GM13976 (cell line): Measurements from ENCODE around the gene LPP.

Experiments used
- DNase-seq: peaks from one replicate; pipeline ENCODE4 v3.0.0; 2012; ENCODE audit warnings: low spot score
- in situ Hi-C: fragments of 300-500 bp; cut with MboI; formaldehyde crosslinking; loops from one replicate; pipeline ENCODE4 v1.12.0; 2022; ENCODE audit warnings: low sequenced_read_pairs, mixed read lengths, inconsistent platforms; ENCODE audit not compliant: unreplicated experiment
- TF ChIP-seq, protein P1 (sequence below): IDR thresholded peaks from 2 replicates; pipeline ENCODE4 v1.5.1; 2012; ENCODE audit warnings: borderline replicate concordance, mild to moderate bottlenecking; ENCODE audit not compliant: insufficient read depth; ENCODE audit errors: extremely low read depth, missing control alignments, control extremely low read depth

Gene LPP

DNA sequence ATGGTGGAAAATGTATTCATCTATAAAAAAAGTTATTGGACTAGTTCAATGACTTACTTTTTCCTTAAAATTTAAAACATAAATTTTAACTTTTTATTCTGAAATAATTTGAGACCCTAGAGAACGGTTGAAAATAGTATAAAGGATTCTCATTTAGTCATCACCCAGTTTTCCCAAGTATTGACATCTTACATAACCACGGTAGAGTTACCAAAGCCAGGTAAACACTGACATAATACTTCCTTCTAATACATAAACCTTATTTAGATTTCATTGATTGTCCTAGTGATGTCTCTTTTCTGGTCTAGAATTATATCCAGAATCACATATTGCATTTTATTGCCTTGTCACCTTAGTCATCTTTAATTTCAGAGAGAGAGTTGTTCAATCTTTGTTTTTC lies 319.1 kb downstream of the LPP start:
- DNase-seq = no peak
- TF ChIP-seq, protein P1, sequence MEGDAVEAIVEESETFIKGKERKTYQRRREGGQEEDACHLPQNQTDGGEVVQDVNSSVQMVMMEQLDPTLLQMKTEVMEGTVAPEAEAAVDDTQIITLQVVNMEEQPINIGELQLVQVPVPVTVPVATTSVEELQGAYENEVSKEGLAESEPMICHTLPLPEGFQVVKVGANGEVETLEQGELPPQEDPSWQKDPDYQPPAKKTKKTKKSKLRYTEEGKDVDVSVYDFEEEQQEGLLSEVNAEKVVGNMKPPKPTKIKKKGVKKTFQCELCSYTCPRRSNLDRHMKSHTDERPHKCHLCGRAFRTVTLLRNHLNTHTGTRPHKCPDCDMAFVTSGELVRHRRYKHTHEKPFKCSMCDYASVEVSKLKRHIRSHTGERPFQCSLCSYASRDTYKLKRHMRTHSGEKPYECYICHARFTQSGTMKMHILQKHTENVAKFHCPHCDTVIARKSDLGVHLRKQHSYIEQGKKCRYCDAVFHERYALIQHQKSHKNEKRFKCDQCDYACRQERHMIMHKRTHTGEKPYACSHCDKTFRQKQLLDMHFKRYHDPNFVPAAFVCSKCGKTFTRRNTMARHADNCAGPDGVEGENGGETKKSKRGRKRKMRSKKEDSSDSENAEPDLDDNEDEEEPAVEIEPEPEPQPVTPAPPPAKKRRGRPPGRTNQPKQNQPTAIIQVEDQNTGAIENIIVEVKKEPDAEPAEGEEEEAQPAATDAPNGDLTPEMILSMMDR = no peak
- in situ Hi-C loops = no loop called here

DNA sequence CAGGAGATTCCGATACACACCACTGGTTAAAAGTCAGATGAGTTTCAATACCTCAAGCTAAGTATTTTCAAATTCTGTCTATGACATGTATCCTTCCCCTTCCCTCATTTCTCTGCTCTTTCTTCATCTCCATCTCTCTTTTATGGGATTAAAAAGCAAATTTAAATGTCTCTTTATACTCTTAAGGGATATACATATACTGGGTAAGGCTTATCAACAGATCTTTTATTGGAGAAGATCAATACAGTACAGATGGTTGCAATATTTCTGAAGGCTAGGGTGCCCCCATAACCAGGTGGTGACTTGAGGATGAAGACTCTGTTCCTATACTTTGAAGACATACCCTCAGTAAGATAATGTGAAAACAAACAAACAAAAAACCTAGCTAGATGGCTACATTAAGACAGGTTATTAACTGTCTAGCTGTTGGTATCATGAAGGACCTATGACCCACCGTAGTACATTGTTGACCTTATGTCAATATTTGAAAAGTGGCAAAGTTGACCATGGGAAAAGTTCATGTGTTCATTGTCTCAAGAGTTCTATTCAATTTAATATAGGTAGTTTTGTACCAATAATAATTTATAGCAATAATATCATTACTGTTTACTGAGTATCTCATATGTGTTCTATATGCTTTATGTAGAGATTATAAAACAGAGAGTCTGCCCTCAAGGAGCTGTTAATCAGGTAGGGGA lies 319.8 kb downstream of the LPP start:
- TF ChIP-seq, protein P1 = no peak
- in situ Hi-C loops = no loop called here
- no peak for DNase-seq

DNA sequence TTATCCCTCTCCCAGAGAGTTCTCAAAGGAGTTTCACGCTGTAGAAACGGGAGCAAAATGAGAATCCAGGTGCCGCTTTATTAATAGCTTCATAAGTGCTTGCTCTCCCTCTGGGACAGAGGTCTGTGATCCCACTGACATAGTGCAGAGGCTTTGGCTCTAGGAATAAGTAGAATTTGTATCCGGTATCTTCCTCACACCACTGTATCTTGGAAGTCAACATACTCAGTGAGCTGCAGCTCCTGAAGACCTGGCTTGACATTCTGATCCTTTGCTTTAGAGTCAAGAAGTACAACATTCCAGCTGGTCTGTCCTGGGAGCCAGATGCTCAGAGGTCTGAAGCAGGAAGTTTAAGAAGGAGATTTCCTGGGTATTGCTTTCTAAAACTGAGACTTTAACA lies 323.0 kb downstream of the LPP start:
- in situ Hi-C loops = no loop called here
- TF ChIP-seq, protein P1 = no peak
- DNase-seq = no peak

DNA sequence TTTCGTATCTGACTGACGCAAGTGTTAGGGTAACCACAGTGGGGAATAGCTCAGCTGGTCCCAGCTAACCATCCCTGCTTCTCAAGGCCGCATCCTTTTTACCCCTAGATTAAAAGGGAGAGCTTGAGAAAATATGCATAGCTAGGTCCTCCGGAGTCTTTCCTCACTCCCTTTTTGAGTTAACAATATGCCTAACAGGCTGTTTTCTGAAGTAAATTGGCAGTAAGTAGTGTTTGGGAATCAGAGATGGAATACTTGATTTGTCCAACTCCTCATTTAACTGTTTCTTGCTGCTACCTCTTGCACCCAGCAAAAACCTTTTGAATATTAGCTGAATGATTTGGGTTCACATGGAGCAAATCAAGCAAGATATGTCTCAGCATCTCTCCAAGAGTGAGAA lies 326.1 kb downstream of the LPP start:
- TF ChIP-seq, protein P1 = no peak
- in situ Hi-C loops = no loop called here
- no peak for DNase-seq

DNA sequence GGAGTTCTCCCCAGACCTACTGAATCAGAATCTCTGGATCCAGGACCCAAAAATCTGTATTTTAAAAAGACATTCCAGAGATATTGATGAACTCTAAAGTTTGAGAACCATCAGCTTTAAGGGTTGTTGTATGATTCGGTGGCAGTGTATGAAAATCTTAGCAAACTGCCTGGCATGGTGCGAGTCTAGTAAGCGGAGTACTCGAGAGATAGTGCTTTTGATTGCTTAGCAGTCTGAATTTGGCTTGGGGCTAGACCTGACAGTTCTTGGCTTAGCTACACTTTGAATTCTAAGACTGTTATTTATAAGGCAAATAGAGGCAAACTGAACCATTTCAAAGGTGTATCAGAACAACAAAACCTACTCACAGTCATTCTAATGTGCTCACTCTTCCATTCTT lies 329.0 kb downstream of the LPP start:
- no peak for DNase-seq
- TF ChIP-seq, protein P1 = peak; percentile 3
- in situ Hi-C loops = no loop called here

DNA sequence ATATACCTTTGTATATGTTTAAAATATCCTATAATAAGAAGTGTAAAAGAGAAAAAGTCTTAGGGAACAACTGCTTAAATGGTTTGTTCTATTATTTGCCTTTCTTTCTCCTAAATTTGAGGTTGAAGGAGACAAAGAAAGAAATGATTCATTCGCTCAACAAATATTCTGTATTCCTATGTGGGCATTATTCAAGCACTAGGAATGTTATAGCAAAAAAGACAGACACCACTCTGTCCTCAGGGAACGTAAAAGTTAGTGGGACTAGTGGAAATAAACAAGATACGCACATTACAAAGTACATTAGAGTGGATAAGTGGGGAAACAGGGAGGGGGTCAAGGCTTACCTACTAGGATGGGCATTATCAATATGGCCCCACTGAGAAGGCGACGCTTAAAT lies 332.2 kb downstream of the LPP start:
- DNase-seq = no peak
- in situ Hi-C loops = no loop called here
- TF ChIP-seq, protein P1 = no peak

DNA sequence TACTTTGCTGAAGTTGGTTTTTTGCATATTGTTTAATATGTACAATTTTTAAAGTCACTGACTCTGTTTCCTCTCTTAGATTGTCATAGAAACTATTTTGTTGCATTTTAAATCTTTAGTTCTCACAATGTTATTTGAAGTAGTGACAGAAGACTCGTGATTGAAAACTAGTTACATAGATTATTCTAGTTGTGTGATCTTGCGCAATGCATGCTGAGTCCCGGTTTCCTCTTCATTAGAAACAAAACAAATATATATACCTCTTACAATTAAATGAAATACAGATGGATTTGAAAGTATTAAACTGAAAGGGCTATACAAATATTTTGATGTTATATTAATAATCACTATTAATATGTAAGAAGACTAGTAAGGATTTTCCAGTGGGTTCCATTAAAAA lies 333.0 kb downstream of the LPP start:
- TF ChIP-seq, protein P1 = no peak
- in situ Hi-C loops = no loop called here
- no peak for DNase-seq
